ENCODE data around the gene TMEM81. TPM values are rescaled to one million over a fixed set of nuclear protein-coding genes. Genes with fewer than 3 reads are reported as not detected.

TMEM81 gene
- total and polyA plus RNA-seq, 10 of the 15 experiments (the other 5 are each of a cell fraction or from before 2014, with no cell fraction given) = 0.62 to 2.2 (median 1.1) TPM

DNA sequence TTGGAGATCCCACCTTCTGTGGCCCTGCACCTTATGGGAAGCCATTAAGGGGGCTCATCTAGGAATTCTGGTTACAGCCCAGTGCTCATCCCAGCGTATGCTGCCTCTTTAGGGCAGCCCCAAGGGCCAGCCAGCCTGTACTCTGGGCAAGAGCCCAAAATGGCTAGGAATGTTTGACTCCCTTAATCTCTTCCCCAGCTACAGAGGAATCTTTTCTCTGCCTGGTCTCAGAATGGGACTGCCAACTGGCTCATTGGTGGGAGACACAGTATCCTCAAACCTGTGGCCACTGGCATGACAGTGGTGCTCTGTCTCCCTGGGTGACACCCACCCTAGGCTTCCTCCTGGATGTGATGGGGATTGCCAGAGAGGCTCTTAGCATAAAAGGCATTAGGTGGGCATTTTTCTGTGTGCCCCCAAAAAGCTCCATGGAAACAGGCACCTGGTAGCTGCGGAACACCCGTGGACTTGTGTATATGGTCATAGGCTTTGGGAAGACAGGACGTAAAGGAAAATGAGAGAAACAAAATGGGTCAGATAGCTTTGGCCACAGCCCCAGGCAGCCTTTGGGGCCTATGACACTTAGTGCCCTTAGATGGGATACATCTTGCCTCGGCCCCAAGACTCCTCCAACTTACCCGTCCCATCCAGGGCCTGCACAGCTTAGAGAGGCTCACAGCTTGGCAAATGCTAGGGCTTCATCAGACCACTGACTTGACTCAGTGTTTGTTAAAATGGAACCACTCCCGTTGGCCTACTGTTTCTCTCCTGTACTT is 6.9 kb downstream of the TMEM81 start:
- RAD21 ChIA-PET (ENCODE audit: unreplicated experiment) = no interaction called here
- ATAC-seq = no peak
- 62% methylated on average over 7 of the region's 7 CpGs for WGBS (ENCODE audit: insufficient coverage, insufficient replicate concordance, low lambda C conversion rate, missing lambda C conversion rate)

More for the DNA sequence above, 6.9 kb downstream of the TMEM81 start:
- H3K4me3 ChIP-seq = no peak overlapping the region
- H3K36me3 ChIP-seq (ENCODE audit: control insufficient read depth in 2 of 2, insufficient read depth in 2 of 2, low read length in 1 of 2) = no peaks in the 10 kb centered on the region
- POLR2A ChIA-PET = no interaction called here
- H3K27me3 ChIP-seq (replicated peaks in 1 of 2; ENCODE audit: control insufficient read depth in 2 of 2, insufficient read depth in 2 of 2, low read length in 1 of 2) = no peaks in the 10 kb centered on the region
- H2AFZ ChIP-seq (ENCODE audit: control insufficient read depth, low read depth, low read length) = no peak overlapping the region
- intact Hi-C loops (cut with micrococcal nuclease; ENCODE audit: unreplicated experiment) (no loop called here), in situ Hi-C loops (cut with MboI) (no loop called here)
- H3K4me2 ChIP-seq (ENCODE audit: control insufficient read depth, insufficient read depth) = no peak overlapping the region
- TF ChIP-seq GABPA (IDR thresholded peaks at IDR 0.05; ENCODE audit: low read depth) = no peak
- no peak for TF ChIP-seq TCF7 (IDR thresholded peaks at IDR 0.05; ENCODE audit: borderline replicate concordance)
- TF ChIP-seq, protein P1, sequence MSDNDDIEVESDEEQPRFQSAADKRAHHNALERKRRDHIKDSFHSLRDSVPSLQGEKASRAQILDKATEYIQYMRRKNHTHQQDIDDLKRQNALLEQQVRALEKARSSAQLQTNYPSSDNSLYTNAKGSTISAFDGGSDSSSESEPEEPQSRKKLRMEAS (IDR thresholded peaks at IDR 0.05; ENCODE audit: low read depth, low read length) = no peak
- TF ChIP-seq, protein P2, sequence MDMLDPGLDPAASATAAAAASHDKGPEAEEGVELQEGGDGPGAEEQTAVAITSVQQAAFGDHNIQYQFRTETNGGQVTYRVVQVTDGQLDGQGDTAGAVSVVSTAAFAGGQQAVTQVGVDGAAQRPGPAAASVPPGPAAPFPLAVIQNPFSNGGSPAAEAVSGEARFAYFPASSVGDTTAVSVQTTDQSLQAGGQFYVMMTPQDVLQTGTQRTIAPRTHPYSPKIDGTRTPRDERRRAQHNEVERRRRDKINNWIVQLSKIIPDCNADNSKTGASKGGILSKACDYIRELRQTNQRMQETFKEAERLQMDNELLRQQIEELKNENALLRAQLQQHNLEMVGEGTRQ (IDR thresholded peaks at IDR 0.05; ENCODE audit: borderline replicate concordance, low read depth, low read length) = no peak
- TF ChIP-seq SUZ12 (IDR thresholded peaks at IDR 0.05; ENCODE audit: unreplicated experiment) = no peak
- TF ChIP-seq, protein P3, sequence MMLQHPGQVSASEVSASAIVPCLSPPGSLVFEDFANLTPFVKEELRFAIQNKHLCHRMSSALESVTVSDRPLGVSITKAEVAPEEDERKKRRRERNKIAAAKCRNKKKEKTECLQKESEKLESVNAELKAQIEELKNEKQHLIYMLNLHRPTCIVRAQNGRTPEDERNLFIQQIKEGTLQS (IDR thresholded peaks at IDR 0.05; ENCODE audit: borderline replicate concordance, extremely low read depth, low read depth, low read length) = no peak
- TF ChIP-seq, protein P4, sequence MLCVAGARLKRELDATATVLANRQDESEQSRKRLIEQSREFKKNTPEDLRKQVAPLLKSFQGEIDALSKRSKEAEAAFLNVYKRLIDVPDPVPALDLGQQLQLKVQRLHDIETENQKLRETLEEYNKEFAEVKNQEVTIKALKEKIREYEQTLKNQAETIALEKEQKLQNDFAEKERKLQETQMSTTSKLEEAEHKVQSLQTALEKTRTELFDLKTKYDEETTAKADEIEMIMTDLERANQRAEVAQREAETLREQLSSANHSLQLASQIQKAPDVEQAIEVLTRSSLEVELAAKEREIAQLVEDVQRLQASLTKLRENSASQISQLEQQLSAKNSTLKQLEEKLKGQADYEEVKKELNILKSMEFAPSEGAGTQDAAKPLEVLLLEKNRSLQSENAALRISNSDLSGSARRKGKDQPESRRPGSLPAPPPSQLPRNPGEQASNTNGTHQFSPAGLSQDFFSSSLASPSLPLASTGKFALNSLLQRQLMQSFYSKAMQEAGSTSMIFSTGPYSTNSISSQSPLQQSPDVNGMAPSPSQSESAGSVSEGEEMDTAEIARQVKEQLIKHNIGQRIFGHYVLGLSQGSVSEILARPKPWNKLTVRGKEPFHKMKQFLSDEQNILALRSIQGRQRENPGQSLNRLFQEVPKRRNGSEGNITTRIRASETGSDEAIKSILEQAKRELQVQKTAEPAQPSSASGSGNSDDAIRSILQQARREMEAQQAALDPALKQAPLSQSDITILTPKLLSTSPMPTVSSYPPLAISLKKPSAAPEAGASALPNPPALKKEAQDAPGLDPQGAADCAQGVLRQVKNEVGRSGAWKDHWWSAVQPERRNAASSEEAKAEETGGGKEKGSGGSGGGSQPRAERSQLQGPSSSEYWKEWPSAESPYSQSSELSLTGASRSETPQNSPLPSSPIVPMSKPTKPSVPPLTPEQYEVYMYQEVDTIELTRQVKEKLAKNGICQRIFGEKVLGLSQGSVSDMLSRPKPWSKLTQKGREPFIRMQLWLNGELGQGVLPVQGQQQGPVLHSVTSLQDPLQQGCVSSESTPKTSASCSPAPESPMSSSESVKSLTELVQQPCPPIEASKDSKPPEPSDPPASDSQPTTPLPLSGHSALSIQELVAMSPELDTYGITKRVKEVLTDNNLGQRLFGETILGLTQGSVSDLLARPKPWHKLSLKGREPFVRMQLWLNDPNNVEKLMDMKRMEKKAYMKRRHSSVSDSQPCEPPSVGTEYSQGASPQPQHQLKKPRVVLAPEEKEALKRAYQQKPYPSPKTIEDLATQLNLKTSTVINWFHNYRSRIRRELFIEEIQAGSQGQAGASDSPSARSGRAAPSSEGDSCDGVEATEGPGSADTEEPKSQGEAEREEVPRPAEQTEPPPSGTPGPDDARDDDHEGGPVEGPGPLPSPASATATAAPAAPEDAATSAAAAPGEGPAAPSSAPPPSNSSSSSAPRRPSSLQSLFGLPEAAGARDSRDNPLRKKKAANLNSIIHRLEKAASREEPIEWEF (IDR thresholded peaks at IDR 0.05; ENCODE audit: insufficient replicate concordance, low read depth, low read length) = no peak
- TF ChIP-seq SUPT20H (IDR thresholded peaks at IDR 0.05; ENCODE audit: borderline replicate concordance, control insufficient read depth, low read depth, low read length) = no peak
- no peak for TF ChIP-seq GATAD2B (conservative IDR thresholded peaks at IDR 0.05; ENCODE audit: low read depth)
- no peak for TF ChIP-seq ZBED1 (IDR thresholded peaks at IDR 0.05; ENCODE audit: borderline replicate concordance)
- no peak for TF ChIP-seq SREBF1 (IDR thresholded peaks at IDR 0.05; ENCODE audit: low read length)
- TF ChIP-seq MXI1 (IDR thresholded peaks at IDR 0.05; ENCODE audit: low read depth, low read length) = no peak
- TF ChIP-seq HDGF (IDR thresholded peaks at IDR 0.05) = no peak
- no peak for TF ChIP-seq POLR2A (IDR thresholded peaks at IDR 0.05; ENCODE audit: low read depth, low read length)
- no peak for TF ChIP-seq BHLHE40 (IDR thresholded peaks at IDR 0.05; ENCODE audit: borderline replicate concordance in 1 of 2, low read depth in 2 of 2, low read length in 1 of 2)
- no TSS peak for BruUV-seq (replicated peaks)
- H3K4me1 ChIP-seq (ENCODE audit: control insufficient read depth, insufficient read depth, low read length) = no peaks in the 10 kb centered on the region
- FAIRE-seq (no peak), DNase-seq (ENCODE audit: low read depth, low spot score) (no peak)
- no peaks in the 10 kb centered on the region for H4K20me1 ChIP-seq (ENCODE audit: control insufficient read depth, insufficient read depth)
- H3K27ac ChIP-seq (ENCODE audit: control insufficient read depth, insufficient read depth) = no peak overlapping the region
- H3K79me2 ChIP-seq (ENCODE audit: control insufficient read depth, insufficient read depth, low read length) = no peaks in the 10 kb centered on the region
- CTCF ChIA-PET = interaction anchor here (2.2 to 8.9 kb wide), 2 partner anchors 15 to 64 kb away, joined by 8 to 65 read pairs; no protein-coding TSS in a partner anchor
- SMC1A ChIA-PET (ENCODE audit: uncharacterized antibody, unreplicated experiment) = interaction anchor here (1.0 to 1.2 kb wide), 2 partner anchors 11 kb away, joined by 3 to 4 read pairs; no protein-coding TSS in a partner anchor
- H3K9ac ChIP-seq (ENCODE audit: control insufficient read depth, insufficient read depth, low read length) = no peak overlapping the region
- no peaks in the 10 kb centered on the region for H3K9me3 ChIP-seq (replicated peaks; ENCODE audit: control insufficient read depth, insufficient read depth, low read length)

Measured in GM12878 (cell line).